Measurements from ENCODE around the gene ZZZ3. TPM values are rescaled to one million over a fixed set of nuclear protein-coding genes. Genes with fewer than 3 reads are reported as not detected.
"Not testable (repeated sequence)": the region's sequence is repeated elsewhere in the genome, so short reads cannot be mapped to it uniquely, and the experiment has no call there.

The ZZZ3 gene
- total RNA-seq, 1 experiment from 2014 or later, result 39.8 TPM

GRCh38 chr1:77673030-77673429, 9.4 kb downstream of the ZZZ3 start:
- in situ Hi-C loops (cut with HindIII; ENCODE audit: low sequenced_read_pairs), result no loop called here
- DNase-seq (ENCODE audit: low spot score), result no peak

DNA sequence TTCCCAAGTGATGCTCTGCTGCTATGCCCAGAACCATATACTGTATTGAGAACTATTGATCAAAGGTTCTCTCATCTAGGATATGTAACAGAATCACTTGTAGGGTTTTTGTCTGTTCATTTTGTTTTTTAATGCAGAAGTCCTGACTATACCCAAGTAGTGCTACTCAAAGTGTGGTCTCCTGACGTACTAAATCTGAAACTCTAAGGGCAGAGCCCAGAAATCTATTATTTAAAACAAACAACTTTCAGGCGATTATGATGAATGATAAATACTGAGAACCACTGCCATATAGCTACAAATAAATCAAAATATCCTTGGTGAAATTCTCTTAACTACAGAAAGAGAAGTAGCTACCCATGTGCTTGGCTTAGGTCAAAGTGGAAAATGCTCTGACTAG, 10.1 kb downstream of the ZZZ3 start:
- in situ Hi-C loops (cut with HindIII; ENCODE audit: low sequenced_read_pairs), result no loop called here
- no peak for DNase-seq (ENCODE audit: low spot score)

- in situ Hi-C loops (cut with HindIII; ENCODE audit: low sequenced_read_pairs), result no loop called here
- no peak for DNase-seq (ENCODE audit: low spot score)
These were observed 10.6 kb downstream of the ZZZ3 start for GRCh38 chr1:77671836-77672235.

DNA sequence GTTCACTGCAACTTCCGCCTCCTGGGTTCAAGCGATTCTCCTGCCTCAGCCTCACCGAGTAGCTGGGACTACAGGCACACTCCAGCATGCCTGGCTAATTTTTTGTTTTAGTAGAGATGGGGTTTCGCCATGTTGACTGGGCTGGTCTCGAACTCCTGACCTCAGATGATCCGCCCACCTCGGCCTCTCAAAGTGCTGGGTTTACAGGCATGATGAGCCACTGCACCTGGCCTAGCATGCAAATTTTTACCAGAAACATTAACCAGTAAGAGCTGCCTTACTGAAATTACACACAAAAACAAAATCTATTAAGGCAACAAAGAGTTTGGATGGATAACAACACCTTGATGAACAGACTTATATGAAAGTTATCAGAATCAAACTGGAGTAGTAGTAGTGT, 12.1 kb downstream of the ZZZ3 start:
- DNase-seq (ENCODE audit: low spot score), result no peak
- in situ Hi-C loops (cut with HindIII; ENCODE audit: low sequenced_read_pairs), result no loop called here

DNA sequence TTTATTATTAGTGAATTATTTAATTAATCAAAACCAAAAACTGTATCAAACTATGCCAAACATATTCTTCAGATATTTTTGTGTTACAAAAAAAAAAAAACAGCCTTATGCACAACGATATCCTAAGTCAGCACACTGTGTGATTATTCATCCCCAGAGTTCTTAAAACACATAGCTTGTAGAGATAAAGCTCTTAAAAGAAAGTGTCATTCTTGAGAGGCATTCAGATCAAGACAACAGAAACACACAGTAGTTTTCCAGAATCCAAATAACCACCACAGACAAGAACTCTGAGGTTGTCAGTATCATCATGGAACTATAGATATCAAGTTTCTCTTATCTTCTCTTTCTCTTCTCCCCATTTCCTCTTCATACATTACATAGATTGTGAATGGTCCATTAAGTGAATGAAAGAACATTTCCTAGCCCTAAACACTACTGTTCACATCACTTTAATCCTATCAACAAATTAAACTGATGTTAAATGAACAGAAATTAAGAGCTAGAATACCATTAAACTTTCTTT, 13.5 kb downstream of the ZZZ3 start:
- in situ Hi-C loops (cut with HindIII; ENCODE audit: low sequenced_read_pairs), result no loop called here
- no peak for DNase-seq (ENCODE audit: low spot score)

DNA sequence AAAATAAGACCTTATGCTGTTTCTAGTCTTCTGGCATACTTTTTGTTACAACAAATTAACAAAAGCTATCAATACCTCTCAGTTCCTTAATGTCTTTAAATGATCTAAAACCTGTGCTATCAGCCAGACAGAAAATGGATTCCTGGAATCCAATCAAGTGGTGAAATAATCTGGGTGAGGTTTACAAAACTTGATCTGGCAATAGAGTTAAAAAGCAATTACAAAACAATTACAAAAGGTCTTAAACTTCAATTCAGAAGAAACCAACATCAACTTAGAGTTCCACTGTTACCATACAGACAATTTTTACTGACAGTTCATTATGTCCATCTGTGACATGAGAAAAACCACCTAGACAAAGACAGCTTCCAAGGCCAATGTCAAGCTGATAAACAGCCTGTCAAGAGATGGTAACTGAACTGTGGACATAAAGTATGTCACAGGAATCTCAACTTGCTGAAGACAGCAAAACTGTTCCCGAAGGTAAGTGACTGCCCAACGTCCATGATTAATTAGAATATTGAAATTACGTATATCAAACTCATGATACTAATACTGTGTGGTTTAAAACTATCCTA, 17.4 kb downstream of the ZZZ3 start:
- in situ Hi-C loops (cut with HindIII; ENCODE audit: low sequenced_read_pairs), result no loop called here
- no peak for DNase-seq (ENCODE audit: low spot score)

- in situ Hi-C loops (cut with HindIII; ENCODE audit: low sequenced_read_pairs), result no loop called here
- DNase-seq (ENCODE audit: low spot score), result no peak
These were observed 20.8 kb downstream of the ZZZ3 start for GRCh38 chr1:77661696-77662095.

DNA sequence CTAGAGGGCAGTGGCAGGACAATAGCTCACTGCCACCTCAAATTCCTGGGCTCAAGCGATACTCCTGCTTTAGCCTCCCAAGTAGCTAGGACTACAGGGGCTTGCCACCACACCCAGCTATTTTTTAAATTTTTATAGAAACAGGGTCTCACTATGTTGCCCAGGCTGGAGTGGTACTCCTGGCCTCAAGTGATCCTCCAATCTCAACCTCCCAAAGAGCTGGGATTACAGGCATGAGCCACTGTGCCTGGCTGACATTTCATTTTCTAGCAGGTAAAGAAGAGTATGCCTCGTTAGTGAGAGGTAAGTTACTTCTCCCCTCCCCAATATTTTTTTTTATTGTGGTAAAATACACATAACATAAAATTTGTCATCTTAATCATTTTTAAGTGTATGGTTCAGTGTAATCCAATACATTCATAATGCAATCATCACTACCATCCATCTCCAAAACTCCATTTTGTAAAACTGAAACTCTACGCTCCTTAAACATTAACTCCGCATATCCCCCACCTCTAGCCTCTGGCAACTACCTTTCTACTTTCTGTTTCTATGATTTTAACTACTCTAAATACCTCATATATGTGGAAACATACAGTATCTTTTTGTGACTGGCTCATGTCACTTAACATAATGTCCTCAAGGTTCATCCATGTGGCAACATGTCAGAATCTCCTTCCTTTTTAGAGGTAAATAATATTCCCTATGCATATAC, 22.4 kb downstream of the ZZZ3 start:
- in situ Hi-C loops (cut with HindIII; ENCODE audit: low sequenced_read_pairs), result no loop called here
- DNase-seq (ENCODE audit: low spot score), result no peak

DNA sequence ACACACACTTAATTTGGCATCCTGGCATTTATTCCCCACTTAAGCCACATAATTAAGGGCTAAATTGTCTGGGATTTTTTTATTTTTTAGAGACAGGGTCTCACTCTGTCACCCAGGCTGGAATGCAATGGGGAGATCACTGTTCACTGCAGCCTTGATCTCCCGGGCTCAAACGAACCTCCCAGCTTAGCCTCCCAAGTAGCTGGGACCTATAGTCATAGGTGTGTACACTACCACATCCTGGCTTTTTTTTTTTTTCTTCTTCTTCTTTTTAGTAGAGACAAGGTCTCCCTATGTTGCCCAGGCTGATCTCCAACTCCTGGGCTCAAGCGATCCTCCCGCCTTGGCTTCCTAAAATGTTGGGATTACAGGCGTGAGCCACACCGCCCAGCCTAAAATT, 24.2 kb downstream of the ZZZ3 start:
- in situ Hi-C loops (cut with HindIII; ENCODE audit: low sequenced_read_pairs), result no loop called here
- no peak for DNase-seq (ENCODE audit: low spot score)

DNA sequence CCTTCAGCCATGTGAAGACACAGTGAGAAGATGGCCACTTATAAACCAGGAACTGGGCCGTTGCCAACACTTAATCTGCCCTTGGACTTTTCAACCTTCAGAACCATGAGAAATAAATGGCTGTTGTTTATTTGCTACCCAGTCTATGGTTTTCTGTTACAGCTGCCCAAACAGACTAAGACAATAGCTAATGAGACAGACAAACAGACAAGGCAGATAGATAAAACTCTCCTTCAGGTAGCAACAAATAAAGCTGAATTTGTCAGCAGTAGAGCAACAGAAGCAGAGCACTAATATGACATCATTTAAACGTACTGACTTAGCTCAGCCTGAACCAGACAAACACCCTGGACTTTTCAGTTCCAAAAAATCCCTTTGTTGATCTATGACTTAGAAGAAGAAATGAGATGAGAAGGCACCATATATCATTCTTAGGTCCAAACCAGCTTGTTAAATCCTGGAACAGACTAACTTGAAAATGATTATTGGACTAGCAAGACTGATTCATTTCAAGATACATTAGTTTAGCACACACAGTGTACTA, 27.0 kb downstream of the ZZZ3 start:
- in situ Hi-C loops (cut with HindIII; ENCODE audit: low sequenced_read_pairs), result no loop called here
- DNase-seq (ENCODE audit: low spot score), result no peak

DNA sequence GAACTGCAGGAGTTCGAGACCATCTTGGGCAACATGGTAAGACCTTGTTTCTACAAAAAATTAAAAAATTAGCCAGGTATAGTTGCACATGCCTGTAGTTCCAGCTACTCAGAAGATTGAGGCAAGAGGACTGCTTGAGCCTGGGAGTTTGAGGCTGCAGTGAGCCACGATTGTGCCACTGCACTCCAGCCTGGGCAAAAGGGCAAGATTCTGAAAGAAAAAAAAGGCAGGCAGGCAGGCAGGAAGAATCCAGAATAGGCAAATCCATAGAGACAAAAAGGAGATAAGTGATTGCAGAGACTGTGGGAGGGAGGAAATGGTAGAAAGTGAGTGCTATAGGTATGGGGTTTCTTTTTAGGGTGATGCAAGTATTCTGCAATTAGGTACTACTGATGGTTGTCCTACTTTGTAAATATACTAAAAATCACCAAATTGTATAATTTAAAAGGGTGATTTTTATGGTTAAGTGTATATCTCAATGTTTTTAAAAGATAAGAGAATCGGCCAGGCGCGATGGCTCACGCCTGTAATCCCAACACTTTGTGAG, 29.4 kb downstream of the ZZZ3 start:
- in situ Hi-C loops (cut with HindIII; ENCODE audit: low sequenced_read_pairs), result no loop called here
- no peak for DNase-seq (ENCODE audit: low spot score)

- in situ Hi-C loops (cut with HindIII; ENCODE audit: low sequenced_read_pairs), result no loop called here
- DNase-seq (ENCODE audit: low spot score), result no peak
These were observed 30.2 kb downstream of the ZZZ3 start for GRCh38 chr1:77652268-77652667.

- in situ Hi-C loops (cut with HindIII; ENCODE audit: low sequenced_read_pairs), result no loop called here
- DNase-seq (ENCODE audit: low spot score), result no peak
These were observed 33.3 kb downstream of the ZZZ3 start for GRCh38 chr1:77649127-77649526.

GRCh38 chr1:77646224-77646623, 36.2 kb downstream of the ZZZ3 start:
- DNase-seq (ENCODE audit: low spot score); in situ Hi-C loops (cut with HindIII; ENCODE audit: low sequenced_read_pairs): not testable (repeated sequence)

DNA sequence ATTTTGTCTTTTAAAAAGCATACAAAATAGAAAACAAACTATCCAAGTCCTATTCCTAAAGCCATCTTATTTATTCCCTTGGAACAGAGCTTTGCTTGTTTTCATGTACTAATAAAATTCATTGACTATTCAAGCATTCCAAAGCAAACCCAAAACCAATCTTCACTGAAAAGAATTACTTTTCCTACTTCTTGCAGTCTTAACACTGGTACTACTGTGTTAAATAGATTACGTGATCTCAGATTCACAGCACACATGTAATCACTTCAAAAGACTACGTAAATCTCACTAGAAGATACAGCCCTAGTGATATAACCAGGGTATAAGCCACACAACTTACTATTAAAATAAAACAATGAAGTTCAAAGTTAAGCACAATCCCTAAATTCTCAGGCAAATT, 39.0 kb downstream of the ZZZ3 start:
- in situ Hi-C loops (cut with HindIII; ENCODE audit: low sequenced_read_pairs), result no loop called here
- DNase-seq (ENCODE audit: low spot score), result no peak

- no peak for DNase-seq (ENCODE audit: low spot score)
- in situ Hi-C loops (cut with HindIII; ENCODE audit: low sequenced_read_pairs), result no loop called here
These were observed 39.5 kb downstream of the ZZZ3 start for GRCh38 chr1:77642941-77643340.

DNA sequence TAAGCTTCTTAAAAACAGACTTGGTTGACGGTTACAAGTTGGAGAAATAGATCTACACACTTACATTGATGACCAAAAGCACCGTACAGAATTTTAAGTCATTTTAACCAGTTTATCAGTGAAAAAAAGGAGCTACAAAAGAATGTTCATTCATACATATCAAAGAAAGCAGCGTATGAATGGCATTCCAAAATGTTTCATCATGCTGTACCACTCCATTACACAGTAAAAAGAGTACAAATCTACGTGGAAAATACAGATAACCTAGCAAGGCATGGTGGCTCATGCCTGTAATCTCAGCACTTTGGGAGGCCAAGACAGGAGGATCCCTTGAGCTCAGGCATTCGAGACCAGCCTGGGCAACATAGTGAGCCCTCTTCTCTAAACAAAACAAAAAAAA, 40.3 kb downstream of the ZZZ3 start:
- in situ Hi-C loops (cut with HindIII; ENCODE audit: low sequenced_read_pairs), result no loop called here
- DNase-seq (ENCODE audit: low spot score), result no peak

DNA sequence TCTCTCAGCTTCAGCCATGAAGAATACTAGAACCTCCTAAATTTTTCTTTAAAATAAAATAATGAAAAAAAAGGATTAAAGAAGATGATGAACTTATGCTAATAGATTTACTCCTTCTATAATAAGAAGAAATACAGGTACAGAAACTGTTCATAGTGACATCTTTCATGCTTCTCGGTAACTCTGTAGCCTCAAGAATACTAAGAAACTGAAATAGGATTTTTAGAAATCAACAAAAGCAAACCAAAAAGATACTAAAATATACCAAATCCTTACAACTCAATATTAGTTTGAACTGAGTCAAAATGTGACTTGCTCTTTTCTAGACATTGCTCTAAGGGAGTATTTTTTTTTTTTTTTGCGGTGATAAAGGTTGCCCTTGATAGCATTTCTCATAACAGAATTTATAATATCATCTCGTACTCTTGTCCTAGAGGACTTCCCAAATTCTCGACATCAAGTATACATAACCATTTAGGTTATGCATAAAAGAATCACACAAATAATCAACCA, 42.8 kb downstream of the ZZZ3 start:
- in situ Hi-C loops (cut with HindIII; ENCODE audit: low sequenced_read_pairs), result no loop called here
- DNase-seq (ENCODE audit: low spot score), result no peak

GRCh38 chr1:77639056-77639455, 43.4 kb downstream of the ZZZ3 start:
- DNase-seq (ENCODE audit: low spot score), result no peak
- in situ Hi-C loops (cut with HindIII; ENCODE audit: low sequenced_read_pairs), result no loop called here

DNA sequence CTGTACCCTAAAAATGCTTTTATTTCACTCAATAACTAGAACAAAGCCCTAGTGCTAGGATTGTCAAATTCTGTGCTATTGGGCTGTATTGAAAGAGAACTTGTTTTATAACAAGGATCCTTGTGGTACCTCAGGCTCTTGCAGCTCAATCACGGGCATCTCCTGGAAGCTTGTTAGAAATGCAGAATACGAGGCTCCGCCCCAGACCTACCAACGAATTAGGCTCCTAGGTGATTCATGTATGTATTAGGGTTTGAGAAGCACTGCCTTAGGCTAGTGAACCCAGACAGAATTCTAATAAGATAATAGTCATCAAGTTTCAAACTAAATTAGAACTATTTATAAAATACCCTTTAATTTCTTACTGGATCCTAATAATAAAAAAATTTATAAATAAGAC, 45.6 kb downstream of the ZZZ3 start:
- DNase-seq (ENCODE audit: low spot score), result no peak
- in situ Hi-C loops (cut with HindIII; ENCODE audit: low sequenced_read_pairs), result no loop called here
